ENCODE results near the gene ARFGAP1. TPM values are rescaled to one million over a fixed set of nuclear protein-coding genes. Genes with fewer than 3 reads are reported as not detected.

ARFGAP1 gene
- total and polyA plus RNA-seq, 10 of the 15 experiments (the other 5 are each of a cell fraction or from before 2014, with no cell fraction given) = 0.45 to 79.9 (median 30.8) TPM

- TF ChIP-seq CUX1 (IDR thresholded peaks at IDR 0.05; ENCODE audit: insufficient replicate concordance, low read depth, low read length) (no peak), ATF7 (IDR thresholded peaks at IDR 0.05; ENCODE audit: low read depth) (no peak), RAD21 (IDR thresholded peaks at IDR 0.05; ENCODE audit: insufficient read depth, low read depth, low read length) (no peak), CBX3 (IDR thresholded peaks at IDR 0.05; ENCODE audit: borderline replicate concordance, low read depth) (no peak), PAX8 (IDR thresholded peaks at IDR 0.05) (no peak), REST (IDR thresholded peaks at IDR 0.05; ENCODE audit: low read depth, low read length) (no peak), E2F8 (IDR thresholded peaks at IDR 0.05; ENCODE audit: low read depth, partially characterized antibody) (no peak), YBX1 (IDR thresholded peaks at IDR 0.05) (no peak), NFXL1 (IDR thresholded peaks at IDR 0.05; ENCODE audit: borderline replicate concordance) (no peak), BHLHE40 (IDR thresholded peaks at IDR 0.05; ENCODE audit: borderline replicate concordance in 1 of 2, low read depth in 2 of 2, low read length in 1 of 2) (no peak), RAD51 (IDR thresholded peaks at IDR 0.05) (no peak), NR2F1 (conservative IDR thresholded peaks at IDR 0.05) (no peak), CREB1 (IDR thresholded peaks at IDR 0.05; ENCODE audit: low read depth) (no peak)
Measured at GRCh38 chr20:63325554-63326313, 53.1 kb downstream of the ARFGAP1 start (continued).

All from GM12878 (cell line).